Superior temporal gyrus (tissue), 1 donor: ENCODE data around the gene INPP4B.

Source experiments
- DNase-seq: peaks from one replicate; pipeline ENCODE4 v3.0.0-alpha.2; 2016; ENCODE audit errors: extremely low spot score

Gene INPP4B

DNA sequence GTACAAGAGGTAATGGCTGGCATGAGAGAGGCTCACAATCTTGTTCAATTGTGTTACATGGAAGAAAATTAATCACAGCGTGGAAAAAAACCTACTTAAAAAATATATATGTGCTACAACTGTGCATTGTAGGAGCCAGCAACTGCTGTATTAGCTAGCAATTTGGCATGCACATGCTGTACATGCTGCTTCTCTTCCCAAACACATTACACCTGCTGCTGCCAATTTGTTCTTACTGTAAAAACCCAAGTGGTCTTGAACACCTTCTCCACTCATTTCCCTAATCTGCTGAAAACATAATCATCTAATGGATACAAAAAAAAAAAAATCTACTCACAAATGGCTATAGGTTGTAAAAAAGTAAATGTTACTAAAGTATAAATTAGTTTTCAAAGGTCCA, 264.2 kb downstream of the INPP4B start:
- no peak for DNase-seq

GRCh38 chr4:142579443-142579842, 266.7 kb downstream of the INPP4B start:
- DNase-seq, result no peak

DNA sequence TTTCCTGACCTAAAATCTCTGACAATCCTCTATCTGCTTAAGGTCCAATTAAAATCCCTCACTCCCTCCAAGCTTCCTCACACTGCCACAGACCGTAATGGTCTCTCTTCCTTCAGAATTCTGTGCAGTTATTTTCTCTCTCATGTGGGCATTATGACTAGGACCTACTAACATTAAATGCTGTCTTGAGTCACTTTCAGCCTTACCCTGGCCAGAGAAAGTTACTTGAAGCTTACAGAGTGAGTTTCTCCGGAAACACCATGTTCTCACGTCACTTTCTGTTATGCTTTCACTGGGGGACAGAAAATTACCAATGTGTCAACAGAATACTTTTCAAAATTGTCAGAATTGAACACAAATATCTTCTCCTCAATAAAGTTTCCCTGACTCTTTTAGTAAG, 271.8 kb downstream of the INPP4B start:
- no peak for DNase-seq

DNA sequence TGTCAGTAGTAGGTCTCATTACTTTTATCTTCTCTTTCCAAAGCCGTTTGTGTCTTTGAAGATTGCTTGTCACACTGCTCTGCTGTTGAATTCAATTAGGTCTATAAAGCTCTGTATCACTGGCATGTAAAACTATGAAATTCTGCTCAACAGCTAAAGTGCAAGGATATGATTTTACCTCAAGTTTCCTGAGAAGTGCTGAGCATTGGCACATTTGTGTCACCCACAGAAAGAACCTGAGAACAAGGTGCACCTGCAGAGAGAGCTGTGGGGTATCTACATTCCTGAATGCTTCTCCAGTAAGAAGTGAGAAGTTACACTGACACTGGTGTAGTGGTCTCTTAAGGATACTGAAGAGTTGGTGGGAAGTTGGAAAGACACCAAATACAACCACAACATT, 274.0 kb downstream of the INPP4B start:
- DNase-seq, result no peak

- DNase-seq, result no peak
Measured at GRCh38 chr4:142567620-142568451, 278.3 kb downstream of the INPP4B start.

- no peak for DNase-seq
Measured at GRCh38 chr4:142567199-142567598, 278.9 kb downstream of the INPP4B start.

DNA sequence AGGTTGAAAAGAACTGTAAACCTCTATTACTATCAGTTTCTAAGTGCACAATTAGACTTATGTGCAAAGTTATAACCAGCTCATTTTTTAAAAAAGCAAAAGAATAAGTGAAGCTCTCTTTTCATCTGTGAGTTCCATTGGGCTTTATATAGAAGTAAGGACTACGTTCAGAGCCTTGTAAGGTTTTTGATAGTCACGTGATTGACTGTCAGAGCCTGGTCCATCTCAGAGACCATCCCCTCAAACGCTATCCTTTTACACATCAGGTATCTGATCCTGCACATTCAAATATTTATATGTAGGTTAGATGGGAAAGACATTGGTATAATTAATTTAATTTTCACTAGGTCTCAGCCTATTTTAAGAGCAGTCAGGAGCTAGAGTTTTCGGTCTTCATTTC, 279.3 kb downstream of the INPP4B start:
- DNase-seq, result no peak

GRCh38 chr4:142566243-142566642, 279.9 kb downstream of the INPP4B start:
- no peak for DNase-seq

DNA sequence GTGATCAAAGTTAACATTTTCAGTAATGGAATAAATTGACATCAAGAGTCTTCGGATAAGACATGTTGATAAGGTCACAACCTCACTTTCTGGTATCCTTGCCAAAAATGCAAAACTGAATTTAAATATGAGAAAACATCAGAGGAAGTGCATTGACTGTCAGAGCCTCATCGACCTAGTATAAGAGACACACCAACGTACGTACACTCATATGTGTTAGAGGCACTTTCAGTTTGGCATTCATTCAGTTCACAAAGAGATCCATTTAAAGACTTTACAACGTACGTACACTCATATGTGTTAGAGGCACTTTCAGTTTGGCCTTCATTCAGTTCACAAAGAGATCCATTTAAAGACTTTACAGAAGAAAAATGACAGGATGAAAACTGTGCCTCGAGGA, 280.3 kb downstream of the INPP4B start:
- no peak for DNase-seq

GRCh38 chr4:142563682-142564291, 282.3 kb downstream of the INPP4B start:
- no peak for DNase-seq

DNA sequence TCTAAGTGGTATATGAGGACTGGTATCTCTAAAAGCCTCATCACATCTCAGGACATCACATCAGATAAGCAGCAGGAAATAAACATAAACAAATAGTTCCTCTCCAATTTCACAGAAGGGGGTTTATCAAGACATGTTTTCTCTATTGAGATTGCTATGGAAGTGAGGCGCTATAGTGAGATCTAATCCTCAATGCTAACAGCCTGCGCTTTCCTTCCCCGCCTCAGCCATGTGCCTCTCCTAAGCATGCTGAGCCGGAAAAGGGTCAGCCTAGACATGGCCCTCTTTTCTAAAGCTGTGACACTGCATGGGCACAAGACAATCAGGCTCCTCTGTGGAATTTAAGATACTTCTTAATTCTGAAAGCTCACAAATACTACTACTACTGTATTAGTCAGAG, 286.1 kb downstream of the INPP4B start:
- DNase-seq, result no peak

GRCh38 chr4:142558851-142559250, 287.2 kb downstream of the INPP4B start:
- DNase-seq, result no peak

GRCh38 chr4:142557239-142557801, 288.8 kb downstream of the INPP4B start:
- no peak for DNase-seq

DNA sequence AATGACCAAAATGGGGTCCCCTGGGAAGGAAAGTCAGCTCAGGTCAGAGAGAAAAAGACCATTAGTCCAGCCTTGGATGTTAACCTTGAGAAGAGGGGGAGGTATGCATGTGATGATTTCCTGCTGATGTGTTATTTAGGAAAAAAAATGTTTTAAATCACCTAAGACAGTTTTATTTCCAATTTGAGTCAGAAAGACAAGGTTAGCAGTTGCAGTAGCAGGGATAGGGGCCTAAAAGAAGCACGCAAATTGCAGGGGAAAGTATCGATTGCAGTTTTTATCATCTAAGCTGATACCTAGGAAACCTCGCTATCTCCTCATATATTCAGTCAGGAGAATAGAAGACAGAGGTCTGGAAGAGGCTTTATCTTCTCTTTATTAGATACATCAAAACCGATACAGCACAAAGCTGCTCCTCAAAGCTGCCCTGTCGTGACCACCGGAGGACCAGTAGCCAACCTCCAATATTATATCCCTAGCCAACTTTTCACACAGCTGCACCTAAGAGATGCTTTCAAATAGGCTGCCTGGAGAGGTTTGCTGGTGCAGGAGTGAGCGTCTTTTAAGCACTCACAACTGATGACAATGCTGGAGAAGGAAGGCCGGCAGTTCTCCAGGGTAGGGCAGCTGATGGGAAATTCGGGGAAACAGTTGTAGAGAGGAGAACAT, 289.4 kb downstream of the INPP4B start:
- no peak for DNase-seq

GRCh38 chr4:142556048-142556447, 290.1 kb downstream of the INPP4B start:
- DNase-seq, result no peak

- DNase-seq, result no peak
Measured at GRCh38 chr4:142554412-142554811, 291.7 kb downstream of the INPP4B start.

DNA sequence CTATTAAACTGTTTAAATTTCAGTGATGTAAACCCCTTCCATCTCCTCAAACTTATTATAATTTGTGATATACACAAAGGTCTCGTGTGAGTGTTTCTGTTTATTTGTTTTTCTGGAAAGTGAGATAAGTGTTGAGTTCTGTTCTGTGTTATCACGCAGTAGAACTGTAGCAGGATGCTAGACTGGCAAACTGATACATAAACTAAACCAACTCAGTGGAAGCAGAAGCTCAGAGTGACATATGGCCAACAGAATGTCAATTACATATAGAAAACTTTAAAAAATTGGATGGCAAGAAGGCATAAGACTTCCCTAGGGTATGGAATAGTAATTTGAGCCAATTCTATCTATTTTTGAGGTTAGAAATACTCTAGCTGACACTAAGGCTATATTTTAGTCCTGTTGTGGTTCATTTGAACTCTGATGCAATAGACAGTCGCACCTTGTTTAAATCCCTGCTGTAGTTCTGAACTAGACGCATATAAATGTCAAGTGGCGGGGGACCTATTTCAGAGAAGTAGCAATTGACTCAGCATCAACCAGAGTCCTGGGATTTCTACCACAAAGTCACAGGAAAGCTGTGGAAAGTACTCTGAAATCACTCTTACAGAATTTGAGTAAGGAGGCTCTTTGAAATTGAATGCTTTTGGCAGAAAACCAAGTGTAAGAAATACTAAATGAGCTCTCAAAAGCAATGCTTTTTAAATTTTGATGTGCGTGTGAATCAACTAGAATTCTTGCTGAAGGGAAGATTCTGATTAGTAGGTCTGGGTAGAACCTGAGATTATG, 294.4 kb downstream of the INPP4B start:
- DNase-seq, result no peak

DNA sequence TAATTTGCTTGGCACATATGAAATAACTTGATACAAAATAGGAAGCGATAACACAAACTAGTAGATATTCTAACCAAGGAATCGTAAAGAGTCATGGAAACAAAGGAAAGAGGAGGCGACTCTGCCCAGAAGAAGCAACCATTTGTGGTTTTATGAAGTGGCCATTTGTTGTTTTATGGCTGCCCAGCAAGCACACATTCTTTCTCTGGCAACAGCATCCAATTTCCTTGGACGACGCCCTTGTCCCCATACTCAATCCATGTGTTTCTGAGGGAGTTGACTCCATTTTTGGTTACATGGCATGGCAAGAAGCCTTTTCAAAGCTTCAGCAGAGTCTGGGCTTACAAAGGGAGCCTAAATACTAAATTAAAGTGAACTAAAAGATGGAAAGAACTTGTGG, 295.1 kb downstream of the INPP4B start:
- DNase-seq, result no peak

DNA sequence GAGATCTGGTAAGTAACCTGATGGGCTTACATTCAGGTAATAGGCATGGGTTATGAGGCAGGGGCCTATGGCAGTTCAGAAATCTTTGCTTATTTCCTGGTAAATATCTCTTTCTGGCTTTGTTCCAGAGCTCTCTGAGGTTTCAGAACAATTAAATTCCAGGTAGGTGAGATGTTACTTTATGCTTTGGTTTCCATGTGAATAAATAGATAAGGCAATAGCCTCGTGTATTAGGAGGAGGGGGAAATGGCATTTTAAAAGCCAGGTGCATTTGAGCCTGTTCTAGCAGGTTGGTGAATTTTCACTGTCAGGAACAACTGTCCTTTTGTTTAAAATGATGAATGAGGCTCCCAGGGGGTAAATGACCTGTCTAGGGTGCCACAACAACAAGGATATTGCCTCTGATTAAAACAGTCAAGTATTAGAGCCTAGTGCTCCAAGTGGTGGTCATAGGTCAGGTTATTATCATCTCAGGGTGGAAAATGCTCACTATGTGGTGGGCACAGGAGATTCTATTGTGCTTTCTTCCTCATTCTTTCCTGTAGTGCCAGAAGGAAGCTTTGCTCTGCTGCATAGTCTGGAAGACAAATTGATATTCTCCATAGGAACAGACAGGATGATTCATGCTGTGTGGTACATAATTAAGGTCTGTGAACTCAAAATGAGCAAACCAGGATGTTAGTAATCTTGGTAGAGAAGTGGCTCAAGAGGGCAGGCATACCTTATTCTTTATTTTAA, 296.2 kb downstream of the INPP4B start:
- no peak for DNase-seq

DNA sequence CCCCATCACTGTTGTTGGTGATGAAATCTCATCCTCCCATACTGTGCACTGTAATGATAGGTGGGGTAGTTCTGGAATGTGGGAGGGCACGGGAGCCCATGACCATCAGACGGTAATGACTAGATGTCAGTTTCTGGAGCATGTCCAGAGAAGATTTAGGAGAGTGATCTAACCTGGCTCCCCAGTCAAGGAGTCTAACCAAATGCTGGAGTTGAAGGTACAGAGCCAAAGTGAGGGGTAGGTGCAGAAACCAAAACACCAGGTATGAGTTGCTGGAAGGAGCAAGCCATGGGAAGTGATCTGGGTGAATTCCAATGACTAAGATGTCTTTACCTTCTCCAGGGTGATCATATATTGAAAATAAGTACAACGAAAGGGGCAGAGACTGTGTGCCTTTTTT, 296.9 kb downstream of the INPP4B start:
- DNase-seq, result no peak

DNA sequence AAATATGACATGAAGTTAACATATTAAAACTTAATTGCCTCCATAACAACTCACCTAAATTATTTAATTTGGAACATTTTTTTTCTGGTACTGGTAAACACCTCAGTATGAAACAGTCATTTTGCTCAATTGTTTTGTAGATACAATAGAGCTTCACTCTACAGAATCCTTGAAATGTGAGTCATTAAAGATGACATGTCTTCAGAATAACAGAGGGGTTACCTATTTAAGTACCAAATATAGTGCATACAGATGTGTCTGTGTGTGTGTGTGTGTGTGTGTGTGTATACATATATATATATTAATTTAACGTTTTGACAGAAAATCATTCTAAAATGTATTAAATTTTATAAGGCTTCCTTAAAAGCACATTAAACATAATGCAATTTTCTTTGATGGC, 297.6 kb downstream of the INPP4B start:
- no peak for DNase-seq
